Middle frontal gyrus (tissue), 1 donor: ENCODE measurements around the gene GPC5.
"Not testable (repeated sequence)": the region's sequence is repeated elsewhere in the genome, so short reads cannot be mapped to it uniquely, and the experiment has no call there.

Source experiments
- DNase-seq: peaks from one replicate; pipeline ENCODE4 v3.0.0-alpha.2; 2015; ENCODE audit warnings: low spot score; ENCODE audit errors: extremely low spot score

Gene GPC5

DNA sequence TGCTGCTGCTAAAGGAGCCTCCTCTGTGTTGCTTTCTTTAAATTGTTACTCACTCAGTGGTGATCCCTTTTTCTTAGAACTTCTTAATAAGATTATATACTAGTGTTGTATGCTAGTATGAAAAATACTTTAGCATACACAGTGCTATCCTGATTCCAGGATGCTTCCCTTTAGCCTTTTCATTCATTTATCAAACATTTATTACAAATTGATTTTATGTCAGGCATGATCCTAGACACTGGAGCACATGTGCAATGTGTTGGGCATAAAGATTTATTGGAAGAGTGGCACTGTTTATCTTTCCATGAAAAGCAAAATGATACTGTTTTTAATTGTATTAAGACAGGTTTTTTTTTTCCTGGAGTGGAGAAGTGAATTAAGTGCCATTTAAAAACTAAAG lies 249.6 kb downstream of the GPC5 start:
- no peak for DNase-seq

DNA sequence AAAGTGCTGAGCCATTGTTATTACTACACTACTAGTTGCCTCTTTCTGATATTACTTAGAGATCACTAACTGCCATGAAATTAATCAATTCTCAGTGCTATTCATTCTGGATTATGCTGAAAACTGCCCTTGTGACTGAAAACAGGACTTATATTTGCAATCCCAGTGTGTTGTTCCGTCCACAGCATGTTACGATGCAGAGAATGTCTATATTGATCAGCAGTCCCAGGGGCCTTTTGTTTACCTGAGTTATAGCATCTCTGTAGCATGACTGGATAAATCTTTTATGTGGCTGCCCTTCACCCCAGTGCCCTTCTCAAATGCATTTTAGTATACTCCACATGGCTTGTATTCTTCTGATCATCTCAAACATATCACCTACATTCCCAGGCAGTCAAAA lies 251.0 kb downstream of the GPC5 start:
- DNase-seq, result no peak

DNA sequence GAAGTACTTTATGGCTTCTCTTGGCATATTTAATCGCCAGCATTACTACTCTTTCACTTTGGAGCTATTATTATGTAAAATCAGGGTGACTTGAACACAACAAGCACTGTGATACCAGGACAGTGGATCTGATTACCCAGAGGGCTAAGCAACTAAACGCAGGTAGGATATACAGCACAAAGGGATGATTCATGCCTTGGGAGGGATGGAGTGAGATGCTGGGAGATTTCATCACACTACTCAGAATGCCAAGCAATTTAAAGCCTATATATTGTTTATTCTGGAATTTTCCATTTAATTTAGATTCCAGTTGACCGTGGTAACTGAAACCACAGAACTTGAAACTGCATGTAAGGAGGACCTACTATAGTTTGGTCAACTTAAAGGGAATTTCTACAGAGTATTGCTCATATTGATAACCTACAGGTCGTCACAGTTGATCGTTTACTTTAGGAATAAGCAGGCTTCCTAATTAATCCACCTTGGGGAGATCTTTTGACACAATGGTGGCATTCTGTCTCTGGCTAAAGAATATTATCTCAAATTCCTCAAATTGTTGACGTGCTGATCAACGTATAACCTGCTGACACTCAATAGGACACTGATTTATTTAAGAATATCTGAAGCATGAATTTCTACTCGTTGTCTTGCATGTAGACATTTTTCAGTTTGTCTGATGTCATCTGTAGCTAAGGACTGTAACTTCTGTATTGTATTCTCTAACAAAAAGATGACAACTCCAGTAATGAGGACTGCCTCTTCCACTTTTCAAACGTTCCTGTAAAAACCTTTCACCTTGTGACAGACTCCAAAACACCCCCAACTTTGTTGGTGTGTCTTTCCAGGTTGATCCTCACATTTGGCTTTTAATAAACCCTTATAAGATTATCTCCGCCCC lies 254.2 kb downstream of the GPC5 start:
- no peak for DNase-seq

DNA sequence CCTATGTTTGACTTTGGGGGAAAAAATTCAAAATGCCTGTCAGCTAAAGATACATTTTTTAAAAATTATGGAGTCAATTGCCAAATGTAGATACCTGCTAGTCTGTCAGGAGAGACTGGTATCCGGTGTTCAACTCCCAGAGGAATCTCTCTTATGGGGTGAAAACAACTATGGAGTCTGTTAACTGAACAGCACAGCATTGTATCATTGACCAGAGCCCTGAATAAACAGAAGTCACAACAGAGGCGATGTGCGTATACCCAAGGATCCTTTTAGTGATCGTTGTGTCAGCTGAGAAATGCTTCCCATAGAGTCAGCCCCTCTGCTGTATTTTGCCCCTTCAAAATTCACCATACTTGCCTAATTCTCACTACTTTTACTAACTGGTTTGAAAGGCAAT lies 257.3 kb downstream of the GPC5 start:
- DNase-seq, result no peak

DNA sequence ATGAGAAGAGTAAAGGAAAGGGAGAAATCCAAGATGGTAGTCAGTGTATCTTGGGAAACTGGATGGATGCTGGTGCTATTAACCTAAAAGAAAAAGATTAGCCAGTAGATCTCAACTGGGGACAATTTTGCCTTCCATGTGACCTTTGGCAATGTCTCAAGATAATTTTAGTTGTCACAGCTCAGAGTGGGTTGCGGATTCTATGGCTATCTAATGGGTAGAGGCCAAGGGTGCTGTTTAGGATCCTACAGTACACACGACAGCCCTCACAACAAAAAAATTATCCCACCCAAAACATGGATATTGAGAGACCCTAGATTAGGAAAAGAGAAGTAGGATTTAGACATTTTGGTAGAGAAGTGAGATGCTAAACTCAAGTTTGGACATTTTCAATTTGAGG lies 258.9 kb downstream of the GPC5 start:
- no peak for DNase-seq

DNA sequence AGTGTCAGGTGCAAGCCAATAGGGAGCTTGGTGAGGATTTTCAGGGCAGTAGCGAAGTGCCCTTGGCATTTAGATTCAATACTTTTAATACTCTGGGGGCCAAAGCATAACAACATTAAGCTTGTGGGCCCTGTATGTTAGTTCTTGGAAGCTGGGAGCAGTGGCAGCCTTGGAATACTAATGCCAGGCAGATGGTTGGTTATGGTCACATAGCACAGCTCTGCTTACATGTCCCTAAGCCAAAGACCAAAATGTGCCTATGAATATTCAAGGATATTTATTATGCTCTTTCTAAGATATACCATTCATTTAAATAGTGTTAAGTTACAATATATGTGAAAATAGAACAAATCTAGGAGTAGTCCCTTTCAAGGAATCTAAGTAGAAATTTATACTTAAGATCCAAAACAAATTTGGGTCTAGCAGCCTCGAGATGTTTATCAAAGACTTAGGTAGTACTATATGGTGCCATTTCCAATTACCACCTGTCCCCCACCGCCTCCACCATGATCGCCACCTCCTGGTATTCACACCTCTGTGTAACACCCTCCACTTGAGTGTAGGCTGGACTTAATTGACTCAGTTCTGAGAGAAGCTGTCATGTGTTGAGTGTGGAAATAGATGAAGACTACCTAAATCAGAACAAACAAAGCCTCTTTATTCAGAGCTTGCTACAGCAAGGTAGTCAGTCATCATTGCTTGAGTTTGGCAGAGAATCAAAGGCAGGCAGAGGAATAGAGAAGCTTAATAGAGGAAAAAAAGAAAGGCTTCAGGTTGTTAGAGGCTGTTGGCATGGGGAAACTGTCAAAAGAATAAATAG lies 261.0 kb downstream of the GPC5 start:
- DNase-seq, result no peak

DNA sequence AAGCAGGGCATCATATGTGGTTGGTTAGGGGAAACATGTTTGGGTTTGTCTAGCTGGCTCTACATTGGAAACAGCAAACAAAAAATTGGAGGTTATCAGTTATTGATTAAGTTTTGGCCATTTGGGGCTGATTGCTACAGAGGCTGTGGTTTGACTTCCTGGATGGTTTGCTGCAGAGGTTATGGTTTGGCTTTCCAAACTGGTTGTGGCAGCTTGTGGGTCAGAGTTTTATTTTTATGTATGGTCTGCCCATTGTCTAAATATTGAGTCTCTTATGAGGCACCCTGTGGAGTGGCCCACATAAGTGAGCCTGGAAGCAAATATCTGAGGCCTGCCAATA lies 261.6 kb downstream of the GPC5 start:
- DNase-seq, result no peak

DNA sequence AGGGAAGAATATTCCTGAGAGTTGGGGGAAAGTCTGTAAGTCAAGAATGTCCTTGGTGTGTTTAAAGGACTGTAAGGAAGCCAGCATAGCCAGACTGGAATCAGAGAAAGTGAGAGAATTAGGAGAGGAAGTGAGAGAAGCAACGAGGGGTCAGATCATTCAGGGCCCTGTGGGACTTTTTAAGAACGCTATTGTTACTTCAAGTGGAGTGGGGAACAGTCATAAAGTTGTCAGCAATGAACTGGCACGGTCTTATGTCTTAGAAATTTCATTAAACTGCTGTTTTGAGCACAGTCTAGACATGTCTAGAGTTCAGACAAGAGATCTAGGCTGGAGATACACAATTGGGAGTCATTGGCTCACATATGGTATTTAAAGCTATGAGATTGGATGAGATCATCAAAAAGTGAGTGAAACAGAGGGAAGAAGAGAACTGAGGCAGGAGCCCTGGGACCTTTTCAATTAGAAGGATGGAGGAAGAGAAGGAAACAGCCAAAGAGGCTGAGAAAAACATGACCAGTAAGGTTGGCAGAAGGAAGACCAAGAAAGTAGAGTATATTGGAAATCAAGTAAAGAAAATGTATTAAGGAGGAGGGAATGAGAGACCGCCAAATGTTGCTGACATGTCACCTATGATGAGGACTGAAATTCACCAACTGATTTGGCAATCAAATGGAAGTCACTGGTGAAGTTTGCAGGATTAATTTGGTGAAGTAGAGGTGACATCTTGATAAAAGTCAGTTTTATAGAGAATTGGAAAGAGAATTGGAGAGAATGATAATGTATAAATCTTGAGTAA lies 263.5 kb downstream of the GPC5 start:
- DNase-seq, result no peak

DNA sequence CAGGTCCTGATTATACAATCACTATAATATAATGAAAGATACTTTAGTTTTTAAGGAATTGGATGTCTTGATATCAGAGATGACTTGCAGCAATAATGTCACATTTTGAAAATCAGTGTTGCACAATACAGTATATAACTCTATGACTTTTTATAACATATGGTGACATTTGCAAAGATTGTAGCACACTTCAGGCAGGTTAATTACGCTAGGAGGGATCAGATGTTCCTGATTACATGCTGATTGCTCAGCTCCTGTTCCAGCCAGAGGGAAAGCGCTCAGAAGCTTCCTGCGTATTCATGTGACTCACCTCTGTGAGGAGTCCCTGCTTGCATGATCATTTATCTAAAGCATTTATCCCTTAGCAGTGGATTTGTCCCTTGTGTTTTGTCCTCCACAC lies 265.6 kb downstream of the GPC5 start:
- DNase-seq, result no peak

DNA sequence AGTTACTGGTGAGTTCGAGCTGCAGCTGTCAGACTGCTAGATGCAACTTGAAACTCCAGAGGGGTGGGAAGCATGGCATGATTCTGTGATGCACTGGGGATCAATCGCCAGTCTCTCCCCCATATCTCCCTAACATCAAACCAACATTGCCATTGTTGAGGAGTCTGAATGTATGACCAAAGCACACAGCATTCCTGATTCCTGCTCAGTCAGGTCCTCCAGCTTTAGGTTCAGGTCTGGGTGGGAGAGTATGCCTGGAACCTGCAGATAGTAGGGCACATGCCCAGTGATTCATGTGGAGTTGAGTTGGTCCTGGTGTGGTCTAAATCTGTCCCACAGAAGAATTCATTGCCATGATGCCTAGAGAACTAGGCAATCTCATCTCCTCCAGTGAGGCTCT lies 269.1 kb downstream of the GPC5 start:
- DNase-seq, result no peak

DNA sequence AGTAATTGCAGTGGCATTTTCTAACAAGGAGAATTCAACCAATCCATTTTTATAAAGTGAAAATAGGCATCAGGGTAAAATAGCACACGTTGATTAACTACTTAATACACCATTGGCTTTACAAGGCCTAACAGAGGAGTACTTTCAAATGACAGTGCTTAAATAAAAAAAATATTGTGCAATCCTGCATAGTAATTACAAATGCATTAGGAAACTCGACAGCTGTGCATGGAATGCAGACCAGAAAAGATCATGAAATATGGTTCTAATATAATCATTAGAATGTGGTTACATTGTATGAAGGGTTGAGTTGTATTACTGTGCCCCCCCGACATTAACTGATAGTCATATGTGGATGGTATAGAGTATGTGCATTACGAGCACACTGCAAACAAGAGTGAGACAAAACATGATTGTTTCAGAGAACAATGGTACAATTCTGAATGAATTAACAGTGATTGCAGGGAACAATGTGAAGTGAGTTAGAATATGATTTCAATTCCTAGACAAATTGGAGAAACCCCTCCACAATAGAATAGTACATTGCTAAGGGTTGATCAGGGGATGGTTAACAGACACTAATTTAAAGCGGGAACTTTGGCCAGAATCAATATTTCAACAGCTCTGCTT lies 270.6 kb downstream of the GPC5 start:
- DNase-seq, result no peak

DNA sequence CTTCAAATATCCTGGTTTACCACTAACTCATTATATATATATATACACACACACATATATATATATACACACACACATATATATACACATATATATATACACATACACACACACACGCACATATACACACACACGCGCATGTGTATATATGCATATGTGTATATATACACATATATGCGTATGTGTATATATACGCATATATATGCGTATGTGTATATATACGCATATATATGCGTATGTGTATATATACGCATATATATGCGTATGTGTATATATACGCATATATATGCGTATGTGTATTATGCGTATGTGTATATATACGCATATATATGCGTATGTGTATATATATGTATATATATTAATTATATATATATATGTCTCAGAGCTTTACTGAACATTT lies 275.9 kb downstream of the GPC5 start:
- not testable (repeated sequence) for DNase-seq

DNA sequence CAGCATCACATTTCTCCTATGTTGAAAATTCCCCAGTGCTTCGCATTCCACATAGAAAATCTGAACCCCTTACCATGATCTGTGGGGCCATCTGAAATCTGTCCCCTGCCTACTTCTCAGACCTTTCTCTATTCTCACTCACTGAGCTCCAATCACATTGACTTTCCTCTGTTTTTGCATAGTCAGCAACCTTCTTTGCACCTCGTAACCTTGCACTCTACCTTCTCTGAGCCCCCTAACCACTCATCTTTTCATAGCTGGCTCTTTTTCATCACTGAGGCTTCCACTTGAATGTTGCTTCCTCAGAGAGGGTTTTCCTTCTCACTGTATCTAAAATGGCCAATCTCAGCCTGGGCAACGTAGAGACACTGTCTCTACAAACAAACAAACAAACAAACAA lies 286.3 kb downstream of the GPC5 start:
- no peak for DNase-seq

DNA sequence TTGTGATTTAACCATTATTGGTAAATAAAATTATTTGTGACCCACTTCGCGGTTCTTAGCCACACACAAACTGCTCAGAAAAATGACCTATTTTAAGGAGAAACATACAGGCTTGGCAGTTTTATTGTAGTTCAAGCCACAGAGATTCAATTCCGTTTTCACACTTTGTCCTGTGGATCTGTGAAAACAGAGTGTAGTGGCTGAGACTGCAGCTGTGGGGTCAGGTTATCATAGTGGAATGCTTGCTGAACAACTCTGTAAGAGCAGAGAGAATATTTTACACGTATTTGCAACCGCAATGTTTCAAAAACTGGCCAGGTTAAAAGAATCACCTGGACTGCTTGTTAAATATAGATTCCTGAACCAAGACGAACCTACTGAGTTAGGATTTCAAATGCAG lies 292.5 kb downstream of the GPC5 start:
- DNase-seq, result no peak

DNA sequence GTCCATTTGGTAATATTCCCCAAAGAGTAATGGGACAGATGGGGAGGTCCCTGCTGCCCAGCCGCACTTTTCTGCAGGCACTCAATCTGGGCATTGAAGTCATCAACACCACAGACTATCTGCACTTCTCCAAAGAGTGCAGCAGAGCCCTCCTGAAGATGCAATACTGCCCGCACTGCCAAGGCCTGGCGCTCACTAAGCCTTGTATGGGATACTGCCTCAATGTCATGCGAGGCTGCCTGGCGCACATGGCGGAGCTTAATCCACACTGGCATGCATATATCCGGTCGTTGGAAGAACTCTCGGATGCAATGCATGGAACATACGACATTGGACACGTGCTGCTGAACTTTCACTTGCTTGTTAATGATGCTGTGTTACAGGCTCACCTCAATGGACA lies 295.0 kb downstream of the GPC5 start:
- DNase-seq, result no peak

DNA sequence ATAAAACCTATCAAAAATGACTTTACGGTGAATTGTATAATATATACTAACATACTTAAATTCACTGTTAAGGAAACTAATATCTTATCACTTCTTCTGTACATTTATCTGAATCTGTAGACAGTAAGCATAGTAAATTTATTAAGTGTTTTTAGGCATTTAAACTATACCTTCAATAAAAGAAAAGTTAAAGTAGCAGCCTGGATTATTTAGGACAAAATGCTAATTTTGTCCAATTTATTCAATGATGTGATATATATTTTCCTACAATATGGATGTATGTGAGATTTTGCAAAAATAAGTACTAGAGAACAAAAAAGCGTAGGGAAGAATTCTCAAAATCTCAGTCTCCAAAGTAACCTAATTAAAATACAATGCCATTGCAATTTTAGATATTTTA lies 299.9 kb downstream of the GPC5 start:
- DNase-seq, result no peak

DNA sequence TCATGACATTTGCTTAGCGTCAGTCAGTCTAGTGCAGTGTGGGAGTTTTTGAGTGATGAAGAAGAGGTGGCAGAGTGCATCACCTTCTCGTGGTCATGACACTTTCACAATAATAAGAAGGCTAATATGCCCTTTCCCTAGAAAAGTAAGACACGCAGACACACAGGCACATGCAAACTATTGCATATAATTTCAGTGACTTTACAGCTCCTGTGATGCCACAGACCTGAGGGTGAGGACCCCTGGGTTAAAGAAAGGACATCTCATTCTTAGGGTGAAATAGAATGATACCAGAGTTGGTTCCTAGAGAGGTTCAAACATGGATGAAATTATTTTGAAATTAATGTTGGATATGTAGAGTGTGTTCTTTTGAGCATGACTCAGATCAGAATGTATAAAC lies 300.3 kb downstream of the GPC5 start:
- DNase-seq, result no peak

DNA sequence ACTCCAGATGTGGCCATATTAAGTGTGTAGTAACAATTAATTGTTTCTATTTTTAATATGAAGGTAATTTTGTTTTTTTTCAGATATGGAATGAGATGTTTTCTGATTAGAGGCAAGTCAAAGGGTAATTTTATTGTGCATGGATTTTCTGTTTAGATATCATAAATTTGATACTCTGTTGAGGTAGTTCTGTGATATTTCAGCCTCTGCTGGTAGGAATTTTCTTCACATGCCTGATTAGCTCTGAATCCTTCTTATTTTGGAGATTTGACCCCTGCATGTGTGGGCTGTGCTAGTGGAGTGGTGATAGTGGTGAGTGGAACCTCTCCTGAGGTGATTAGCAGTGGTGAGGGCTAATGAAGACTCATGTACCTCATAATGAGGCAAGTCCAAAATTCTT lies 301.4 kb downstream of the GPC5 start:
- no peak for DNase-seq

DNA sequence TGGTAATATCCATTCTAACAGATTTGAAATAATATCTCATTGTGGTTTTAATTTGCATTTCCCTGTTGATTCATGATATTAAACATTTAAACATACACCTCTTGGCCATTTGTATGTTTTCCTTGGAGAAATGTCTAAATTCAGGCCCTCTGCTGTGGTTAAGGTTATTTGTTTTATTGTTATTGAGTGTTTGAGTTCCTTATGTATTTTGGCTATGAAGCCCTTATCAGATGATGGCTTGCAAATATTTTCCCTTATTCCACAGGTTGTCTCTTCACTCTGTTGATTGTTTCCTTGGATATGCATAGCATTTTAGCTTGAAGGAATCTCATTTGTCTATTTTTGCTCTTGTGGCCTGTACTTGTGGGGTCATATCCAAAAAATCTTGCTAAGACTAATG lies 303.6 kb downstream of the GPC5 start:
- DNase-seq, result no peak

DNA sequence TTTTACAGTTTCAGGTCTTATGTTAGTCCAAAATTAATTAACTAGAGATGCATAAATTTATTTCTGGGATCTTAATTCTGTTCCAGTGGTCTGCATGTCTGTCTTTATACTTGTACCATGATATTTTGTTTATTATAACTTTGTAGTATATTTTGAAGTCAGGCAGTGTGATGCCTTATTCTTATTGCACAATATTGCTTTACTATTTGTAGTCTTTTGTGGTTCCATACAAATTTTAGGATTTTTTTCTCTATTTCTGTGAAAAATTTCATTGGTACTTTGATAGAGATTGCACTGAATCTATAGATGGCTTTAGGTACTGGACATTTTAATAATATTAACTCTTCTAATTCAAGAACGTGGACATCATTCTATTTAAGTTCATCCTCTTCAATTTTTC lies 304.0 kb downstream of the GPC5 start:
- no peak for DNase-seq

DNA sequence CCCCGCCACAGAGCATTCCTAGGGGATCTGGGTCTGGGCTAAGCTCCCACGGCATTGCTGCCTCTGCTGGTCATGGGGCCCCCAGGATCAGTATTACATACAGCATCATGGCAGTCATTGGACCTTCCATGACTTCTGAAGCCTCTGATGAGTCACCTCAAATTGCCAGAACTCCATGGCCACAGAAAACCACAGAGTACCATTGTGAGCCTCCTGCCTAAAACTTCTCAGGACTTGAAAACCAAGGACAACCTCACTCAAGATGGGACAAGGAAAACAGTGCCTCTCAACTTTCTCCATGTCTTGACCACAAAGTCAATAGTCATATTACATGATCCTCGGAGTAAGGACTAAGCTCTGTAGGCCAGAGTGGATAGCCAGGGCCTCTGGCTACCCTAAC lies 306.0 kb downstream of the GPC5 start:
- DNase-seq, result no peak

DNA sequence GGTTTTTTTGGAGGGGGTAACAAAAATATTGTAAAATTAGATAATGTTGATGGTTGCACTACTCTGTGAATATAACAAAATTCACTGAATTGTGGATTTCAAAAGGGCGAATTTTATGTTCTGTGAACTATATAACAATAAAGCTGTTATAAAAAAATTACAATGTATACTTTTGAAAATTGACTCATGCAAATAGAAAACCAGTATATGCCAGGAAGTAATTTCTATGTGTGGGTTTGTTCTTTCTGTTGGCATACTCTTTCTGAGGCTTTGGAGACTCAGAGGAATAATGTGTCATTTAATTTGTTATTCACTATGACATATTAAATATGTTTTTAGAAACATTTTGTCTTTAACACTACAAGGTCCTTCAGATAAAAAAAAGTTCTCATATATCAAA lies 310.1 kb downstream of the GPC5 start:
- DNase-seq, result no peak
